ENCODE results near the gene ADIPOR2.
"Not testable (repeated sequence)": the region's sequence is repeated elsewhere in the genome, so short reads cannot be mapped to it uniquely, and the experiment has no call there.

ADIPOR2 gene

DNA sequence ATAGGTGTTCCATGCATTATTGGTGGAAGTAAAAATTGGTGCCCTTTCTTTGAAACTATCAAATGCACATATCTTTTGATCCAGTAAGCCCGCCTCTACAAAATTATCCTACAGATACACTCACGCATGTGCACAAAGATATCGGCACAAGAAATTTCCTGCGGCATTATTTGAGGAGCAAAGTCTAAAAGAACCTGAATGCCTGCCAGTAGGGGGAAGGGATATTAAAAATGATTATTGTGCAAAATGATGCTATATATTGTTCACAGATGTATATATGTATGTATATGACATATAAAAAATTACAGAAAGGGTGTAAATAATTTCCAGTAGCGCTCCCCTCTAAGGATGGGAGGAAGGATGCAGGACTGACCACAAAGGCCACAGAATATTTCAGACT lies 24.7 kb upstream of the ADIPOR2 start:
- DNase-seq = no peak

- DNase-seq = no peak
Observed at GRCh38 chr12:1666685-1667162, 24.1 kb upstream of the ADIPOR2 start.

DNA sequence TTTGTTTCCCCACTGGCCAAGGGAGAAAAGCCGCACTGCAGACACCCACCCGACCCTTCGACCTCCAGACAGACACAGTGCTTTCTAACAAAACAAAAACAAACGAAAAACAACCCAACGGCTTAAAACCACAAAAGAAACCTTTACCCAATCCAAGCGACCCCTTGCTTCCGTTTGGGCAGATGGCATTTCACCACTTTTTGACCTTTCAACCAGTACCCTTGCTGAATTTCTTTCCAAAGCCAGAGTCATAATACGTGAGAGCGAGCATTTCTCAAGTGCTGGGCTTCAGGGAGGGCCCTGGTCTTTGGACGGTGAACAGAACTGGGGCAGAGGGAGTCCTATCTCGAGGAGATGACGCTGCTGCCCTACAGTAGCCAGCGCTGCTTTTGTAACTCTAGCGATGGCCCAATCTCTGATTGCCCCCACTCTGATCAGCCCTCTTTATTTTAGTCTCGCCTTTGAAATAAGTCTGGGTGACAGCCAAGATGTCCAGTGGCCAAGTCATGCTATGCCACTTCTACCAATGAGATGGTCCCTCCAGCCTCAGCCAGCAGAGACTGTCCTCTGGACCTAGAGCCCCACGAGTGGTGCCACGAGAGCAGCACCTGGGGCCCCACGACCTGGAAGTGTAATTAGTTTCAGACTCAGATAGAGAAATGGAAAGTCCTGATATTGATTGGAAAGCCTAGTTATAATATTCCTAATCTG lies 21.9 kb upstream of the ADIPOR2 start:
- peak in 1 of 2 donors; percentile 33 for DNase-seq

- DNase-seq = no peak
Observed at GRCh38 chr12:1670358-1671268, 20.3 kb upstream of the ADIPOR2 start.

GRCh38 chr12:1676043-1676442 lies 14.8 kb upstream of the ADIPOR2 start:
- no peak for DNase-seq

DNA sequence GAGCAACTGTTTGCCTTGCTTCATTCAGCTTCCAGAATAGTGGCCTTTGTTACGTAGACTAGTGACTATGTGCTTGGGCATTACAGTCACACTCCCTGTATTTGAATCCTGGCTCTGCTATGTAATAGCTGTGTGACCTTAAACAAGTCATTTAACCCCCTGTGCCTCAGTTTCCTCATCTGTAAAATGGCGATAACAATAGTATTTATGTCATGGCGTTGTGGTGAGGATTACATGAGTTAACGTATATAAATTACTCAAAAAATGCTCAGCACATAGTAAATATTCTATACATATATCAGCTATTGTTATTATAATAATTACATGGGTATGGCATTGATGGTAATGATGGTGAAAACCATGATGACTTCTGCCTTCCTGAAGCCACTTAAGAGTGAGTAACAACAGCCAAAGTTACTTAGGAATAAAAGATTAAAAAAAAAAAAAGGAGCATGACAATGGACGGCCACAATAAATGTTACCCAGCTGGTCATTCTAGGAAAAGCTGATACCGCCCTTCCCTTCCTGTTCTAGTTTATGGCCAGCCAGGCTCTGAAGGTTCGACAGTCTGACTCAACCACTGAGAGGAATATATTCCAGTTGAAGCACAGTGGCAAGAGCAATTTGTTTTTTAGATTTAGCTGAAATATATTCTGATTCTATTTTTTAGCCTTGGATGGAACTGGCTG lies 9.9 kb upstream of the ADIPOR2 start:
- no peak for DNase-seq

- DNase-seq = no peak
Observed at GRCh38 chr12:1681493-1681807, 9.4 kb upstream of the ADIPOR2 start.

DNA sequence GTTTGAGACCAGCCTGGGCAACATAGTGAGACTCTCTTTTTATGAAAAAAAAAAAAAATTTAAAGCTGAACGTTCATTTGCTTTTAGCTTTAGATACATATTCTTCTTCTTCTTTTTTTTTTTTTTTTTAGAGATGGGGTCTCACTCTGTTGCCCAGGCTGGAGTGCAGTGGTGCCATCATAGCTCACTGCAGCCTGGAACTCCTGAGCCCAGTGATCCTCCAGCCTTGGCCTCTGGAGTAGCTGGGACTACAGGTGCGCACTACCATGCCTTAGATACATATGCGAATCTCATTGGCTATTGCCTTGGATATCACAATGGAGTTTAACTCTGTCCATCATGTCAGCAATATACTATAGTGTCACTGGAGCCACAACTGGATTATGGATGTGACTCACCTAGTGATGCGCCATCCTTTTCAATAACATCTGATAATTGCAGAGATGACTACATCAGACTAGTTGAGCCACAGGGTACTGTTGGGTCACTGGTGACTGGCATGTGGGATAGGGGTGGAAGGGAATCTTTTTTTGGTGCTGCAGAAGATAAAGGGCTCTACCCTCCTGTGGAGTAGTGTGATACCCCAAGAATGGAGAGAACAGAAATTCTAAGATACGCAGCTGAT lies 2.7 kb upstream of the ADIPOR2 start:
- DNase-seq = no peak

GRCh38 chr12:1691123-1692007 lies 495 bp downstream of the ADIPOR2 start:
- no peak for DNase-seq

- DNase-seq = no peak
Observed at GRCh38 chr12:1692226-1692625, 1.4 kb downstream of the ADIPOR2 start.

GRCh38 chr12:1692895-1693610 lies 2.2 kb downstream of the ADIPOR2 start:
- DNase-seq = no peak

- DNase-seq = not testable (repeated sequence)
Observed at GRCh38 chr12:1695097-1695496, 4.2 kb downstream of the ADIPOR2 start.

DNA sequence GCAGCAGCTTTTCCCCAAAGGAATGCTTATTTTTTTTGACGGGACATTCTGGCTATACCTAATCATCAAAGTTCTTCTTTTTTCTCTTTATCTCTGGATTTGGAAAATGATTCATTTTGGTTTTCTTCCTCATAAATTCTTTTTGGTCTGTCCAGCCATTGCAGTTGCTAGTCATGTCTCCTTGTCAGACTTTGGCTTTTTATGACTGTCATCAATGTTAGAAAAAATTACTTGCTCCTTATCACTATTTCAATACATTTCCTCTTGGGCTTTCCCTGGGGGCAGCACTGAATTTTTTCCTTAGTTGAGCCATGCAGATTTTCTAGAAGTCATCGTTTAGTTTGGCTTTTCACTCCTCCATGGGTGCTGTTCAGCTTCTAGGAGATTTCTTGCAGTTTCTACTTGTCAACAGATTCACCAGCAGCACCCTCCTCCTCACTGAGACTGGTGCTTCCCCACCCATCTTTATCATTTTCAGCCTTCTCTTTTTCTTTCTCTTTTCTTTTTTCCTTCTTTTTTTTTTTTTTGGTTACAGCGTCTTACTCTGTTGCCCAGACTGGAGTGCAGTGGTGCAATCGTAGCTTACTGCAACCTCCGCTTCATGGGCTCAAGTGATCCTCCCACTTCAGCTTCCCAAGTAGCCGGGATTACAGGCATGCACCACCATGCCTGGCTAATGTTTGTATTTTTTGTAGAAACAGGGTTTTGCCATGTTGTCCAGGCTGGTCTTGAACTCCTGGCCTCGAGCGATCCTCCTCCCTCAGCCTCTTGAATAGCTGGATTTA lies 5.2 kb downstream of the ADIPOR2 start:
- DNase-seq = no peak

GRCh38 chr12:1696800-1697199 lies 5.9 kb downstream of the ADIPOR2 start:
- DNase-seq = no peak

GRCh38 chr12:1697271-1697670 lies 6.4 kb downstream of the ADIPOR2 start:
- no peak for DNase-seq

- no peak for DNase-seq
Observed at GRCh38 chr12:1698720-1699119, 7.8 kb downstream of the ADIPOR2 start.

DNA sequence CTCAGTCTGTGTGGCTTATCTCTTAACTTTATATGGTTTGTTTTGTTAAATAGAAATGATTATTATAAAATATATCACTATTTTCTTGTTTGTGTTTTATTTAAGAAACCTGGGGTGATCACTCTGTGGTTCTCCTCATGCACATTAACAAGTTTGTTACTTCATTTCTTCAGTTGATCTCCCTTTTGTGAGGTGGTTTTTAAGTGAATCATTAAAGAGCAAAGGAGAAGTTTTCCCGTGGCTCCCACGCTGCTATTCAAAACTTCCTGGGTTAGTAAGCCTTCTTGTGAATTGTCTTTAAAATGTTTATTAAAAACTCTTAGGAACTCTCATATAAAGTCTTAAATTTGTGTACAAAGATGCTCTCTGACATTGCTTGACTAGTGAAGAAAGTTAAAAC lies 11.8 kb downstream of the ADIPOR2 start:
- DNase-seq = no peak

- no peak for DNase-seq
Observed at GRCh38 chr12:1703771-1704722, 13.2 kb downstream of the ADIPOR2 start.

Measured in CD4-positive, alpha-beta T cell treated with Interleukin-1 beta for 1 hour (primary cell).